Psoas muscle (tissue), 8 donors: Measurements from ENCODE around the gene HOXA13. TPM values are rescaled to one million over a fixed set of nuclear protein-coding genes. Genes with fewer than 3 reads are reported as not detected.

Source experiments
- ATAC-seq, 4 donors: fragments of 200-7000 bp; cut with Tn5 transposase; one replicate each; pipeline ENCODE4 v1.9.1; 2020; ENCODE audit warnings: moderate library complexity in 3 of 4, mild to moderate bottlenecking in 2 of 4
- DNase-seq, 2 donors: peaks; one replicate each; pipeline ENCODE4 v3.0.0-alpha.2; 2020
- H3K27ac ChIP-seq: fragments of 200-600 bp; one replicate; pipeline ENCODE4 v1.8.0; 2022
- H3K27me3 ChIP-seq, 3 donors: fragments of 200-600 bp in 1 of 3; one replicate each; pipeline versions ENCODE4 v1.6.1 to v1.8.0; 2013 to 2022; ENCODE audit warnings: low read length in 2 of 3, mild to moderate bottlenecking in 2 of 3, moderate library complexity in 1 of 3; ENCODE audit not compliant: insufficient read depth in 3 of 3
- H3K36me3 ChIP-seq, 2 donors: fragments of 200-600 bp in 1 of 2; one replicate each; pipeline versions ENCODE4 v1.6.1 to v1.8.0; 2013 to 2022; ENCODE audit warnings: low read depth in 1 of 2, mild to moderate bottlenecking in 1 of 2, moderate library complexity in 1 of 2; ENCODE audit not compliant: insufficient read depth in 1 of 2
- H3K4me1 ChIP-seq: fragments of 200-600 bp; one replicate; pipeline ENCODE4 v1.8.0; 2022
- H3K4me3 ChIP-seq: fragments of 200-600 bp; one replicate; pipeline ENCODE4 v1.8.0; 2022; ENCODE audit warnings: mild to moderate bottlenecking
- H3K9me3 ChIP-seq: fragments of 200-600 bp; one replicate; pipeline ENCODE4 v1.8.0; 2022
- WGBS, 3 donors: extraction: QIAGEN DNeasy Blood & Tissue Kit; methylation state at CpG; one replicate each; pipeline versions ENCODE4 v1.1.6 to v1.1.7; 2013; 5-methylcytosine and 5-hydroxymethylcytosine counted together
- intact Hi-C, 2 donors: fragments of 100-400 bp; cut with DNase I; formaldehyde crosslinking; loops; one replicate each; pipeline versions ENCODE4 v1.11.0 to v1.14.2; 2022
- polyA plus RNA-seq, 3 donors: library from polyadenylated mRNA; stranded (reverse); fragments of 200-250 nt; gene quantifications; one replicate each; pipeline ENCODE4 v1.2.3, GENCODE V29; 2013
- total RNA-seq, 4 donors: library from RNA; stranded (reverse); fragmentation: NEBNext Ultra II Directional in 2 of 4; extraction: Animal tissue kit (Norgen Biotek cat#: 25700) in 2 of 4; gene quantifications; one replicate each; pipeline versions ENCODE4 v1.2.1 to v1.2.4, GENCODE V29; 2021 to 2023
- TF ChIP-seq, protein P1 (sequence below): fragments of 200-600 bp; IDR thresholded peaks from one replicate; pipeline ENCODE4 v1.8.0; 2022; ENCODE audit warnings: antibody characterized with exemption
- donor health status: healthy with polysubstance abuse.
- donor health status: DM: no; HTN: no; CAD: no; lungs with moderate emphysema.
- donor health status: Bipolar disorder and iron deficiency.
- donor health status: healthy.
- donor health status: DM: yes; HTN: yes; CAD: no.
- donor health status: DM: no; HTN: no; CAD: no.
- donor health status: DM: no; HTN: no; CAD: no.
- donor health status: DM: yes; HTN: yes; CAD: no.

HOXA13 gene
- total and polyA plus RNA-seq, 7 donors: 0.01 to 0.08 (median 0.06) TPM; not detected in 4

DNA sequence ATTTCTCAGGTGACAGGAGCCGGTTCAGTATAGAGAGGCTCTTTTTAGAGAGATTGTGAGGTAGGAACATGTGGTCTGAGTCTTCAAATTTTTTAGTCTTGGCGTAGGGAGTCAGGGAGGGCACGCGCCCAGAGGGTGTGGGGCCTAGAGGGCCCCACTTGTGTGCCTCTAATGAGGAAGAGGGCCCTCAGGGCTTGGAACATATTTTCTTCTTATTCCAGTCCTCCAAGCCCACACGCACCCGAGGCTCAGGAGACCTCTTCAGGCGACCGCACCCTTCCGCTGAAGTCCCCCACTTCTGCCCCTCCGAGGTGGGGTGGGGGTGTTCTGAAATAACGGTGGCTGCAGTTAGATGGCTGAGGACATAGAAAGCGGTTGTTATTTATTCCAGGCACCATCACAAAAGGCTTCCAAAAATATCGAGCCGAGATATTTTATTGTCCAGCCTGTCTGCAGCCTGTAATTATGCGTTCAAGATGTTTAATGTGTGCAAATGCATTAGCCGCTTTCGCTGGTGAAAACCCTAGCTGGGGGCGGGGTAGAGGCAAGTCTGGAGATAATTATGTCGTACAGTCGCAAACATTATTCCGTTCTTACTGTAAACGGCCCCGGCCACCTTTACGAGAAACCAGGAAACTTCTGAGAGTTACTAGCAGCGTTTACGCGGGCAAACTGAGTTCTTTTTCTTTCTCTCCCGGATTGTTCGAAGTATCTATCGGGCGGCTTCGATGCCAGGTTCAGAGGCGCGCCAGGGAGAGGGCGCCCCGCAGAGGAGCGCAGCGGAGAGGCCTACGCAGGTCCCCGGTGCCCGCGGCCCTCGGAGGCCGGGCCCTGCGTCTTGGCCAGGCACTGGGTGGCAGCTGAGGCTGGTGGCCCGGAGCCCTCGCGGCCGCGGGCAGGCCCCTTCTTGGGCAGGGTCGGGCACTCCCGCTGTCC lies 12.9 kb upstream of the HOXA13 start:
- peaks cover 4% of the 10 kb centered on the region for H3K4me1 ChIP-seq
- H3K27ac ChIP-seq: peak overlapping the region; percentile 30
- H3K4me3 ChIP-seq: peak overlapping the region; percentile 25
- no peaks in the 10 kb centered on the region for H3K36me3 ChIP-seq
- intact Hi-C loops: loop anchor here in 1 of 2 donors (5.0 kb wide), 1 partner anchor 365 kb away; no protein-coding TSS in a partner anchor
- peaks cover 0 to 57% (median 22%) of the 10 kb centered on the region in 3 donors for H3K27me3 ChIP-seq
- WGBS, 3 donors: 27 to 32% (median 29%) methylated on average over 50 to 52 of the region's 52 CpGs
- TF ChIP-seq, protein P1, sequence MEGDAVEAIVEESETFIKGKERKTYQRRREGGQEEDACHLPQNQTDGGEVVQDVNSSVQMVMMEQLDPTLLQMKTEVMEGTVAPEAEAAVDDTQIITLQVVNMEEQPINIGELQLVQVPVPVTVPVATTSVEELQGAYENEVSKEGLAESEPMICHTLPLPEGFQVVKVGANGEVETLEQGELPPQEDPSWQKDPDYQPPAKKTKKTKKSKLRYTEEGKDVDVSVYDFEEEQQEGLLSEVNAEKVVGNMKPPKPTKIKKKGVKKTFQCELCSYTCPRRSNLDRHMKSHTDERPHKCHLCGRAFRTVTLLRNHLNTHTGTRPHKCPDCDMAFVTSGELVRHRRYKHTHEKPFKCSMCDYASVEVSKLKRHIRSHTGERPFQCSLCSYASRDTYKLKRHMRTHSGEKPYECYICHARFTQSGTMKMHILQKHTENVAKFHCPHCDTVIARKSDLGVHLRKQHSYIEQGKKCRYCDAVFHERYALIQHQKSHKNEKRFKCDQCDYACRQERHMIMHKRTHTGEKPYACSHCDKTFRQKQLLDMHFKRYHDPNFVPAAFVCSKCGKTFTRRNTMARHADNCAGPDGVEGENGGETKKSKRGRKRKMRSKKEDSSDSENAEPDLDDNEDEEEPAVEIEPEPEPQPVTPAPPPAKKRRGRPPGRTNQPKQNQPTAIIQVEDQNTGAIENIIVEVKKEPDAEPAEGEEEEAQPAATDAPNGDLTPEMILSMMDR: no peak
- H3K9me3 ChIP-seq: no peaks in the 10 kb centered on the region
- ATAC-seq (peak; percentile 40 to 62 (median 50)), DNase-seq (no peak)

DNA sequence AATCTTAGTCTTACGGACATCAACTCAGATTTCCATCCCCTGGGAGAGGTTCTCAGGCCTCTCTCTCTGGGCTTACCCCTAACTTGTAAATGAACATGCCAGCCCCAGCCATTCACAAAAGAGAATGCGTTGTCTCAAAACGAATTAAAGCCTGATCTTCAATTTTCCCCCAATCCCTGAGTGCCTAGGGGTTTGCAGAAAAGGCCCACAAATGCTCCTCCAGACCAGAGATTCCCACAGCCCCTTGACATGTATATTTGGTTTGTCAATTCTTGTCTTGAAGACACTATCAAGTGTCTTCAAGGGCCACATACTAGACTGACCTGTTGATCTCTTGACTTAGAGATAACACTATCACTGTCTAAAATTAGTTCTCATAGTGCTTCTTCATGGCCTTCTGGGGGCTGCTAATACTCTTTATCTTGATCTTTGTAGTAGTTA lies 11.9 kb upstream of the HOXA13 start:
- no peak overlapping the region for H3K27ac ChIP-seq
- WGBS, 3 donors: 58 to 72% (median 69%) methylated on average over 3 of the region's 3 CpGs
- DNase-seq: no peak
- intact Hi-C loops: loop anchor here in 1 of 2 donors (5.0 kb wide), 1 partner anchor 366 kb away; no protein-coding TSS in a partner anchor
- H3K4me3 ChIP-seq: no peak overlapping the region
- no peaks in the 10 kb centered on the region for H3K36me3 ChIP-seq
- H3K9me3 ChIP-seq: no peaks in the 10 kb centered on the region
- peaks cover 0 to 67% (median 22%) of the 10 kb centered on the region in 3 donors for H3K27me3 ChIP-seq
- TF ChIP-seq, protein P1: no peak
- no peak for ATAC-seq
- H3K4me1 ChIP-seq: peaks cover 4% of the 10 kb centered on the region

DNA sequence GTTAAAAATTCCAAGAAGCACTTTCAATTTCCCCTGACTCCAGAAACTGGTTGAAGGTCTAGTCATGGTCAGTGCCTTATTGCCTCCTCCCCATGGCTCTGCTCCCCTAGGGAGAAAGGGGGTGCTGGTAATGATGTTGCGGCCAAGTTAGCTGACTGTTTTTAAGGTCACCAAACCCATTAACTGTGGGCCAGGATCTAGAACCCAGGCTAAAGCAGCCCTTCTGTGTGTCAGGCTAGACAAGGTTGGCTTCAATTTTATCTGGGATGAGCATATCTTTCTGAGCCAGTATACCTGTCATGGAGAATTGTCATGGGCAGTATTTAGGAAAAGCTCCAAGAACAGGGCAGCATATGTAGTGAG lies 11.2 kb upstream of the HOXA13 start:
- no peaks in the 10 kb centered on the region for H3K36me3 ChIP-seq
- 87 to 95% (median 90%) methylated on average over 1 of the region's 1 CpG for WGBS, 3 donors
- TF ChIP-seq, protein P1: no peak
- peaks cover 4% of the 10 kb centered on the region for H3K4me1 ChIP-seq
- intact Hi-C loops: loop anchor here in 1 of 2 donors (5.0 kb wide), 1 partner anchor 366 kb away; no protein-coding TSS in a partner anchor
- H3K4me3 ChIP-seq: no peak overlapping the region
- no peak overlapping the region for H3K27ac ChIP-seq
- peaks cover 0 to 74% (median 21%) of the 10 kb centered on the region in 3 donors for H3K27me3 ChIP-seq
- DNase-seq (no peak), ATAC-seq (no peak)
- H3K9me3 ChIP-seq: no peaks in the 10 kb centered on the region

DNA sequence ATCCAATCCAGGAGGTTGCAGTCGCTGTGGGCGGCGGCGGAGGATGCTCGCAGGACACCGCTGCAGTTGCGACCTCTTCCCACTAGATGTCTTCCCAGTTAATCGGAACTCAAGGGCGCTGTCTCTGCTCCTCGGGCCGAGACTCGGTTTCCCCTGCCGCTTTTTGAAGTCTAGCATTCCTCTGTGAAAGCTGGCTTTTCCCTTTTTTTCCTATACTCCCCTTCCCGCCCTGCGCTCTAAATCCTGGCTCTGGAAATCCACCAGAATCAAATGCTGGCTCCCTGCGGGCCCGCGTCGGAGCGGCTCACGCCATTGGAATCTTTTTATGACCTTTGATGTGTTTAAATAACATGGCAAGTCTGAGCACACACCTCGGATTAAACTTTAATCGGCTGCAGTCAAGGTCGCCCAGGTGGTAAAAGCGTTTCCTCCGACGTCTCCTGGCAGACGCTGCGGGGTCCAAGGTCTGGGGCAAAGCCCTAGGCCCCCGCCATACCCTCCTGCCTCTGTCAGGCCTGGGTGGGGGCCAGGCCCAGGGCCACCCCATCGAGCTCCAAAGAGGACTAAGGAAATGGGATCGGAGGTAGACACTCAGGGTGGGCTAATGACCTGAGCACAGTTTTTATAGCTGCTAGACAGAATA lies 10.7 kb upstream of the HOXA13 start:
- Histone ChIP-seq H3K27ac (no peak overlapping the region), H3K36me3 (no peaks in the 10 kb centered on the region), H3K27me3 (peaks cover 0 to 77% (median 25%) of the 10 kb centered on the region in 3 donors), H3K4me1 (peaks cover 5% of the 10 kb centered on the region), H3K9me3 (no peaks in the 10 kb centered on the region), H3K4me3 (peak overlapping the region; percentile 48)
- 22 to 26% (median 26%) methylated on average over 32 of the region's 32 CpGs for WGBS, 3 donors
- intact Hi-C loops: loop anchor here in 1 of 2 donors (5.0 kb wide), 1 partner anchor 367 kb away; no protein-coding TSS in a partner anchor
- DNase-seq (no peak), ATAC-seq (peak; percentile 55 to 84 (median 62))
- TF ChIP-seq, protein P1: peak; percentile 75
